ENCODE data around the gene TBC1D23. TPM values are rescaled to one million over a fixed set of nuclear protein-coding genes. Genes with fewer than 3 reads are reported as not detected.

The TBC1D23 gene
- polyA plus RNA-seq, 1 of the 3 experiments (the other 2 are of a cell fraction): 6.7 TPM

DNA sequence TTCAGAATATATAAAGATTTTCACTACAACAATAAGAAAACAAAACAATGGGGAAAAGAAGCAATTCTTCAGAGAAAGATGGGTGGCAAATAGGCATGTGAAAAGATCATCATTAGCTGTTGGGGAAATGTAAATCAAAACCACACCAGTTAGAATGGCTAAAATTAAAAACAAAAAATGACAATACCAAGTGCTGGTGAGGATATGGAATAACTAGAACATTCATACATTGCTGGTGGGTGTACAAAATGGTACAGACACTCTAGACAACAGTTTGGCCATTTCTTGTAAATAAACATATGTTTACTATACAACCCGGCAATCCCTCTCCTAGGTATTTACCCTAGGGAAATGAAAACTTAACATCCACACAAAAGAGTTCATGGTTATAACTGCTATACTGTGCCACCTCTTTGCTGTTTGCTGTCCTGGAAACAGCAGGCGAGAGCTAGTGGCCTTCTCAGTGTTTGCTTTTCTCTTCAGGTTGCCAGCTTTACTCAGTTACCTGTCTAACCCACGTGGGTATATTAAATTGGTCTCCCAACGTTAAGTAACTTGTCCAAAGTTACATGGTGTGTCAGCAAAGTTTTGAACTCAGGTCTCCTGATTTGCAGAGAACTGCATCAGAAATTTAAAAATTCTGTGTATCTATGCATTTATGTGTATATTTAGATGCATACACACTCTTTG, 69.2 kb downstream of the TBC1D23 start (continued):
- TF ChIP-seq, protein P1, sequence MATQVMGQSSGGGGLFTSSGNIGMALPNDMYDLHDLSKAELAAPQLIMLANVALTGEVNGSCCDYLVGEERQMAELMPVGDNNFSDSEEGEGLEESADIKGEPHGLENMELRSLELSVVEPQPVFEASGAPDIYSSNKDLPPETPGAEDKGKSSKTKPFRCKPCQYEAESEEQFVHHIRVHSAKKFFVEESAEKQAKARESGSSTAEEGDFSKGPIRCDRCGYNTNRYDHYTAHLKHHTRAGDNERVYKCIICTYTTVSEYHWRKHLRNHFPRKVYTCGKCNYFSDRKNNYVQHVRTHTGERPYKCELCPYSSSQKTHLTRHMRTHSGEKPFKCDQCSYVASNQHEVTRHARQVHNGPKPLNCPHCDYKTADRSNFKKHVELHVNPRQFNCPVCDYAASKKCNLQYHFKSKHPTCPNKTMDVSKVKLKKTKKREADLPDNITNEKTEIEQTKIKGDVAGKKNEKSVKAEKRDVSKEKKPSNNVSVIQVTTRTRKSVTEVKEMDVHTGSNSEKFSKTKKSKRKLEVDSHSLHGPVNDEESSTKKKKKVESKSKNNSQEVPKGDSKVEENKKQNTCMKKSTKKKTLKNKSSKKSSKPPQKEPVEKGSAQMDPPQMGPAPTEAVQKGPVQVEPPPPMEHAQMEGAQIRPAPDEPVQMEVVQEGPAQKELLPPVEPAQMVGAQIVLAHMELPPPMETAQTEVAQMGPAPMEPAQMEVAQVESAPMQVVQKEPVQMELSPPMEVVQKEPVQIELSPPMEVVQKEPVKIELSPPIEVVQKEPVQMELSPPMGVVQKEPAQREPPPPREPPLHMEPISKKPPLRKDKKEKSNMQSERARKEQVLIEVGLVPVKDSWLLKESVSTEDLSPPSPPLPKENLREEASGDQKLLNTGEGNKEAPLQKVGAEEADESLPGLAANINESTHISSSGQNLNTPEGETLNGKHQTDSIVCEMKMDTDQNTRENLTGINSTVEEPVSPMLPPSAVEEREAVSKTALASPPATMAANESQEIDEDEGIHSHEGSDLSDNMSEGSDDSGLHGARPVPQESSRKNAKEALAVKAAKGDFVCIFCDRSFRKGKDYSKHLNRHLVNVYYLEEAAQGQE (IDR thresholded peaks at IDR 0.05; ENCODE audit: low read depth, low read length): no peak
- TF ChIP-seq RCOR1 (IDR thresholded peaks at IDR 0.05; ENCODE audit: low read length): no peak
- TF ChIP-seq FOXM1 (IDR thresholded peaks at IDR 0.05; ENCODE audit: low read depth): no peak
- TF ChIP-seq RXRA (IDR thresholded peaks at IDR 0.05; ENCODE audit: borderline replicate concordance, low read depth): no peak

DNA sequence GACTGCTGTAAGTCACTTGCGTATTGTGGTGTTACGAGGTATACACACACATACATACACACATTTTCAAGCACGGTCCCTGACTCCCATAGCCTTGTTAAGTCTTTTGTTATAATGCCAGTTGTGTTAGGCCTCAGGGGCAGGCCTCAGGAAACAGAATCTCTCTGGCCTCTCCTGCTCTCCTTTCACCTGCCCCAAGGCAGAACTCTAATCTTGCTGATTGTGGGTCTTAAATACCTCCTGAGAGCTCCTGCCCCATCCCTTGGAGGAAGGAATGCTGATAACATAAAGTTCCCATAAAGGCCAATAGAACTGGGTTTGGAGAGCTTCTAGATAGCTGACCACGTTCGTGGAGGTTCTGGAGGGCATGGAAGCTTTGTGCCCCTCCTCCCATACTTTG, 69.9 kb downstream of the TBC1D23 start:
- Histone ChIP-seq H3K36me3 (replicated peaks in 1 of 2; ENCODE audit: control insufficient read depth in 1 of 2, insufficient read depth in 2 of 2, low read length in 1 of 2) (peaks cover 0 to 20% of the 10 kb centered on the region in 2 experiments), H3K27ac (ENCODE audit: low read depth in 2 of 2, low read length in 1 of 2) (no peak overlapping the region), H3F3A (replicated peaks; ENCODE audit: insufficient read depth) (no peaks in the 10 kb centered on the region), H3K4me1 (ENCODE audit: control insufficient read depth in 1 of 2, insufficient read depth in 2 of 2, low read depth in 1 of 2, low read length in 1 of 2) (peaks cover 0 to 8% of the 10 kb centered on the region in 2 experiments; a peak in 1 of 4 replicates), H4K20me1 (ENCODE audit: insufficient read depth) (no peaks in the 10 kb centered on the region), H3K9me2 (no peaks in the 10 kb centered on the region), H3K4me3 (ENCODE audit: low read depth in 2 of 2, low read length in 1 of 2) (no peak overlapping the region), H2AFZ (ENCODE audit: low read depth) (no peak overlapping the region), H3K9me3 (no peaks in the 10 kb centered on the region), H3K79me2 (ENCODE audit: insufficient read depth) (peaks cover 7% of the 10 kb centered on the region; the same call in 1 of the 2 replicates), H3K4me2 (no peak overlapping the region), H3K27me3 (ENCODE audit: insufficient read depth) (no peaks in the 10 kb centered on the region), H3K9ac (no peak overlapping the region)
- TF ChIP-seq, protein P2, sequence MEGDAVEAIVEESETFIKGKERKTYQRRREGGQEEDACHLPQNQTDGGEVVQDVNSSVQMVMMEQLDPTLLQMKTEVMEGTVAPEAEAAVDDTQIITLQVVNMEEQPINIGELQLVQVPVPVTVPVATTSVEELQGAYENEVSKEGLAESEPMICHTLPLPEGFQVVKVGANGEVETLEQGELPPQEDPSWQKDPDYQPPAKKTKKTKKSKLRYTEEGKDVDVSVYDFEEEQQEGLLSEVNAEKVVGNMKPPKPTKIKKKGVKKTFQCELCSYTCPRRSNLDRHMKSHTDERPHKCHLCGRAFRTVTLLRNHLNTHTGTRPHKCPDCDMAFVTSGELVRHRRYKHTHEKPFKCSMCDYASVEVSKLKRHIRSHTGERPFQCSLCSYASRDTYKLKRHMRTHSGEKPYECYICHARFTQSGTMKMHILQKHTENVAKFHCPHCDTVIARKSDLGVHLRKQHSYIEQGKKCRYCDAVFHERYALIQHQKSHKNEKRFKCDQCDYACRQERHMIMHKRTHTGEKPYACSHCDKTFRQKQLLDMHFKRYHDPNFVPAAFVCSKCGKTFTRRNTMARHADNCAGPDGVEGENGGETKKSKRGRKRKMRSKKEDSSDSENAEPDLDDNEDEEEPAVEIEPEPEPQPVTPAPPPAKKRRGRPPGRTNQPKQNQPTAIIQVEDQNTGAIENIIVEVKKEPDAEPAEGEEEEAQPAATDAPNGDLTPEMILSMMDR (IDR thresholded peaks at IDR 0.05): no peak
- TF ChIP-seq, protein P3, sequence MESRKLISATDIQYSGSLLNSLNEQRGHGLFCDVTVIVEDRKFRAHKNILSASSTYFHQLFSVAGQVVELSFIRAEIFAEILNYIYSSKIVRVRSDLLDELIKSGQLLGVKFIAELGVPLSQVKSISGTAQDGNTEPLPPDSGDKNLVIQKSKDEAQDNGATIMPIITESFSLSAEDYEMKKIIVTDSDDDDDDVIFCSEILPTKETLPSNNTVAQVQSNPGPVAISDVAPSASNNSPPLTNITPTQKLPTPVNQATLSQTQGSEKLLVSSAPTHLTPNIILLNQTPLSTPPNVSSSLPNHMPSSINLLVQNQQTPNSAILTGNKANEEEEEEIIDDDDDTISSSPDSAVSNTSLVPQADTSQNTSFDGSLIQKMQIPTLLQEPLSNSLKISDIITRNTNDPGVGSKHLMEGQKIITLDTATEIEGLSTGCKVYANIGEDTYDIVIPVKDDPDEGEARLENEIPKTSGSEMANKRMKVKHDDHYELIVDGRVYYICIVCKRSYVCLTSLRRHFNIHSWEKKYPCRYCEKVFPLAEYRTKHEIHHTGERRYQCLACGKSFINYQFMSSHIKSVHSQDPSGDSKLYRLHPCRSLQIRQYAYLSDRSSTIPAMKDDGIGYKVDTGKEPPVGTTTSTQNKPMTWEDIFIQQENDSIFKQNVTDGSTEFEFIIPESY (IDR thresholded peaks at IDR 0.05; ENCODE audit: borderline replicate concordance, low read depth): no peak
- no peak for TF ChIP-seq RCOR1 (IDR thresholded peaks at IDR 0.05; ENCODE audit: low read length)
- TF ChIP-seq, protein P4, sequence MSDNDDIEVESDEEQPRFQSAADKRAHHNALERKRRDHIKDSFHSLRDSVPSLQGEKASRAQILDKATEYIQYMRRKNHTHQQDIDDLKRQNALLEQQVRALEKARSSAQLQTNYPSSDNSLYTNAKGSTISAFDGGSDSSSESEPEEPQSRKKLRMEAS (IDR thresholded peaks at IDR 0.05; ENCODE audit: low read depth): no peak
- ChIA-PET CTCF (interaction anchor here (2.9 kb wide), 1 partner anchor 14 kb away, joined by 14 read pairs; no protein-coding TSS in a partner anchor), POLR2A (no interaction called here)
- no peak for DNase-seq
- WGBS (ENCODE audit: low lambda C conversion rate): 94% methylated on average over 5 of the region's 5 CpGs
